ENCODE measurements around the gene IL1A. TPM values are rescaled to one million over a fixed set of nuclear protein-coding genes. Genes with fewer than 3 reads are reported as not detected.

Gene IL1A
- total RNA-seq, 1 donor from 2014 or later = not detected

DNA sequence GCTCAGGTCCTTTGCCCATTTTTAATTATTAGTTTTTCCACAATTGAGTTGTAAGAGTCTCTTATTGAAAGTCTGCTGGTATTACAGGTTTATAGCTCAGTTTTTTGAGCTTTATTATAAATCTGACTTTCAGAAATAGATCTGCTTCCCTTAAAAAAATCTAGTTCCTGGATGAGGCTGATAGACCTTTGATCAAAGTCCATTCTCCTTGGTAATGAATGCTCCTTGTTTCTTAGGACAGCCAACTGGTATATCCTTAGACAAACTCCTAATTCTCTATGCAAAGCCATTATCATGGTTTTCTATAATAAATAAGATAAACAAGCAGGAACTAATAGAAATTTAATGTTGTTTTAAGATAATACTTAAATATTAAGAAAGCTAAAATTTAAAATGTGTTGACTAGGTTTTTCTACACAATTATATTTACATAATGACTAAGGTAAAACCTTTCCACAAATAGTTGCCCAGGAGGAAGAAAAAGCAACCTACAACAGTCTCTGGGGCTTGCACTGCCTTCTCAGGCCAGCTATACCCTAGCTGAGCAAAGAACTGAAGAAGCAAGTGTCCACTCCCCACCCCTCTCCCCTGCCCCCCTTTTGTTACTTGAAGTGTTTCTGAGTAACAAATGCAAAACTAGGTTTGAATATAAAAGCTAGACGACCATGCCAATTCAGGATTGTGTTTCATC, 46.6 kb downstream of the IL1A start:
- DNase-seq (no peak), ATAC-seq (ENCODE audit: poor library complexity) (no peak)
- intact Hi-C loops (cut with DNase I) = no loop called here

DNA sequence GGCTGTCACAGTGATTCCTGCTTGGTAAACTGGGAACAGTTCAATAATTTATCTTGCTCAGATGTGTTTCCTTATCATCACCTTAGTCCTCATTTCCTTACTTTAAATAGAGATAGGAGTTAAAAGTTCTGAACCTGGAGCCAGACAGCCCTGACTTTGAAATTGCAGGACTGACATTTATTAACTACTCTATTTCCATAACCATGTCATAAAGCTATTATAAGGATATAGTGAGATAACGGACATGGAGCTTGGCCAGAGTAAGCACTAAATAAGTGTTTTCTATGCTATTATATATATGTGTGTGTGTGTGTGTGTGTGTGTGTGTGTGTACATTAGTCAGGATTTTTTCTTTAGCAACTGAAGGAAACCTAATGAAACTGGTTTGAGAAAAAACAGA, 50.4 kb downstream of the IL1A start:
- DNase-seq (no peak), ATAC-seq (ENCODE audit: poor library complexity) (no peak)
- intact Hi-C loops (cut with DNase I) = no loop called here

DNA sequence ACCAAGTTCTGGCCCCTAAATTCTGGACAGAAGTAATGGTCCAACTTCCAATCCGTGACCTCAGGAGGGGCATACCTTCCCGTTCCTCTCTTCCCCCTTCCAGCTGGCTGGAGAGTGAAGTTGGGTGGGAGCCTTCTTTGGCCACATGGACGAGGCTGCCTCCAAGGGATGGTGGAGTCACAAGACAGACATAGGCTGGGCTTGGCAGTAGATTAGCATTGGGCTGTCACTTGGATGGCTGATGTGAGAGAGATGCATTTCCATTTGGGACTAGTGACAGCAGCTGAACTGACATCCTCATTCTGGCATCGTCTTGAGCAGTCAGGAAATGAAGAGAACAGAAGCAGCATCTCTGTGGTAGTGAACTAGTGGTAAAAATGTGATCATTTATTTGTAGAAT, 50.8 kb downstream of the IL1A start:
- DNase-seq (no peak), ATAC-seq (ENCODE audit: poor library complexity) (no peak)
- intact Hi-C loops (cut with DNase I) = no loop called here

DNA sequence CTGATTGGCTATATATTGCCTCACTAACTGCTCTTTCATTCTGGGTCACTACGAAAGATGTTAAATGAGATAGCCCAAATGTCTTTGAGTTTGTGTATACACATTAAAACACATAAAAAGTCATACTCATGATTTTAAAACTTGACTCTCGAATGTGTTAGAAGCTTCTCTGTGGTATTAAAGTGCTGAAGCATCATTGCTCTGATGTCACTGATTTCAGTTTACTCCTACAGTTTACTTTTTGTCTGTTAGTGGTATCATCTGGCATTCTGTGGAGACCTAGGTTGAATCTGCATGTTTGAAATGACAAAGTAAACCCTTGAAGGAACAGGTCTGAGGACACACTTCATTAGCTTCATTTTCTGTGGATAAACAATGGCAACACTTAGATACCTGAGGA, 52.8 kb downstream of the IL1A start:
- DNase-seq (no peak), ATAC-seq (ENCODE audit: poor library complexity) (no peak)
- intact Hi-C loops (cut with DNase I) = no loop called here

DNA sequence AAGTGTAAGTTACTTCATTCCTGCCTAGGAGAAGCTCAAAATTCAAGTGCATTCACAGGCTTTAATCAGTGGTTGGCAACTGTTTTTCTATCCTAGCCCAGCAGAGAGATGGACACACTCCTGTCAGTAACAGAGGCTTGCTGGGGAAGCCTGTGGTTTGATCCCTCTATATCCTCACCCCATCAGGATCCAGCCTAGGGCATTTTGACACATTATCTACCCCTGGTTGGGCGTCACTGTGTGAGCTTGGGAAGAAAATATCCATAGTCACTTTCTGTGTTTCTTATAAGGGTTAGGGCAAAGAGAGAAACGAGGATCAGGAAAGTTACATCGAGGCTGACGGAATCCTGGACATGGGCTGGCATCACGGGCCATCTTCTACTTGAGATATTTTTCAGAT, 53.5 kb downstream of the IL1A start:
- no peak for DNase-seq
- no peak for ATAC-seq (ENCODE audit: poor library complexity)
- intact Hi-C loops (cut with DNase I) = no loop called here

GRCh38 chr2:112730216-112730615, 54.1 kb downstream of the IL1A start:
- intact Hi-C loops (cut with DNase I) = no loop called here
- DNase-seq = no peak
- ATAC-seq (ENCODE audit: poor library complexity) = no peak

GRCh38 chr2:112728378-112729175, 55.7 kb downstream of the IL1A start:
- ATAC-seq (ENCODE audit: poor library complexity) (no peak), DNase-seq (no peak)
- intact Hi-C loops (cut with DNase I) = loop anchor here (5.0 kb wide), 1 partner anchor 101 kb away; no protein-coding TSS in a partner anchor

GRCh38 chr2:112728029-112728362, 56.3 kb downstream of the IL1A start:
- intact Hi-C loops (cut with DNase I) = loop anchor here (5.0 kb wide), 1 partner anchor 101 kb away; no protein-coding TSS in a partner anchor
- ATAC-seq (ENCODE audit: poor library complexity) = no peak
- no peak for DNase-seq

DNA sequence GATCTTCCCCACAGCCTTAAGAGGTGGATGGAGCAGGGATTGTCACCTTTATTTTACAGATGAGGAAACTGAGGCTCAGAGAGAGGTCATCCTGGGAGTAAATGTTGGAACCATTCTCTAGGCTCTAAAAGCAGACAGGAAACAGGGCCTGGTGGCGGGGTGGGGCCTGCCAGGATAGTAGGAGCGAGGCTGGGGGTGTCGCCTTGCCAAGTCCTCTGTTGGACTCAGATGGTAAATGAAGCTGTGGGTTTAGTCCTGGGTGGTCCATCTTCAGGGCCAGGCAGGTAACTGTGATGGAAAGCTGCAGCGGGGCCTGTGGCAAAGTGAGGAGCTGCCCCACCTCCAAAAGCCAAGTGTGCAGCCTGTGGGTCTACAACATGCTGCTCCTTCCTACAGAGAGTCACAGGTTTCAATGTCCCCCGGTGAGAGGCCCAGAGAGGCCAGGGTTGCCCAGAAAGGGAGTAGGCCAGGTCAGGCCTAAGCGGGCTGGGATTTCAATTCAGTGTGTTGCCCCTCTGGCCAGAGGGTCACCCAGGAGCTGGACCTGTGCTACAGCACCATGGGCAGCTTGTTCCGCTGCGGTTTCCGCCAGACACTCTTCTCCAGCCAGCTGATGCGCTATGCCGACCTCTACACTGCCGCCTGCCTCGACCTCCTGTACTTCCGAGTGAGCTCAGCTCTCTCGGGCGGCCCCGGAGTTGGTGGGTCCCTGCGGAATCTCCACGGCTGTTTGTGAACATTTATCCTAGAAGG, 56.8 kb downstream of the IL1A start:
- intact Hi-C loops (cut with DNase I) = loop anchor here (5.0 kb wide), 1 partner anchor 100 kb away; no protein-coding TSS in a partner anchor
- DNase-seq (no peak), ATAC-seq (ENCODE audit: poor library complexity) (no peak)

DNA sequence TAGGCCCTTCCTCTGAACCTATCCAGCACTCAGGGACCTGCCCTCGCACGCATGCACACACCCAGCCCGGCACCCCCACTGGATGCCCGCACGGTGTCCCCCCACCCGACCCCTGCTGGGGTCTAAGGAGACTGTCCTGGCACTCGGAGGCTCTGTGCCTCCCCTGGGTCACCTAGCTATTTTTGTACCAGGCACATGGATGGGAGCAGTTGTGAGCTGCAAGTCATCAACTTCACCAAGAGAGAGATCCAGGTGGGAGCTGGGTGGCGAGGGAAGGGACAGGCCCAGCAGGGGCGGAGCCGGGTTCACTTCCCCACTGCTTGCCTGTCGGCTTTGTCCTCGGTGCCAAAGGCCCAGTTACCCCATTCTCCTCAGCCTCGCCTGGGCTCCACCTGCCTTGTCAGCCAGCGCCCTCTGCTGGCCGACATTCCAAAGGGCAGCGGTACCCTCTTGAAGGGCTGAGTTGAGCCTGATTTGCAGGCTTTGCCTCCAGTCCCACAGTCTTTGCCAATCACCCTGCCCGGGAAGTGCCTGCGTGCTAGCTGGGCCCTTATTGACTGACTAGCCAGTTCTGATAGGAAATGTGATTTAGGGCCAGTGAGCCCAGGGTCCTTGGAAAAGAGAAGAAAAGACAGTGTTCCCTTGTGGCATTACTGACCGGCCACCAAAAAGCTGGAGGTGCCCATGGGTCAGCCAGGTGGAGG, 57.7 kb downstream of the IL1A start:
- intact Hi-C loops (cut with DNase I) = loop anchor here (5.0 kb wide), 1 partner anchor 99 kb away; no protein-coding TSS in a partner anchor
- peak; percentile 94 for DNase-seq
- ATAC-seq (ENCODE audit: poor library complexity) = peak; percentile 97

- intact Hi-C loops (cut with DNase I) = loop anchor here (5.0 kb wide), 1 partner anchor 98 kb away; no protein-coding TSS in a partner anchor
- no peak for ATAC-seq (ENCODE audit: poor library complexity)
- DNase-seq = no peak
Measured at GRCh38 chr2:112725545-112726457, 58.5 kb downstream of the IL1A start.

GRCh38 chr2:112724591-112725525, 59.4 kb downstream of the IL1A start:
- DNase-seq = no peak
- no peak for ATAC-seq (ENCODE audit: poor library complexity)
- intact Hi-C loops (cut with DNase I) = loop anchor here (5.0 kb wide), 1 partner anchor 98 kb away; no protein-coding TSS in a partner anchor

DNA sequence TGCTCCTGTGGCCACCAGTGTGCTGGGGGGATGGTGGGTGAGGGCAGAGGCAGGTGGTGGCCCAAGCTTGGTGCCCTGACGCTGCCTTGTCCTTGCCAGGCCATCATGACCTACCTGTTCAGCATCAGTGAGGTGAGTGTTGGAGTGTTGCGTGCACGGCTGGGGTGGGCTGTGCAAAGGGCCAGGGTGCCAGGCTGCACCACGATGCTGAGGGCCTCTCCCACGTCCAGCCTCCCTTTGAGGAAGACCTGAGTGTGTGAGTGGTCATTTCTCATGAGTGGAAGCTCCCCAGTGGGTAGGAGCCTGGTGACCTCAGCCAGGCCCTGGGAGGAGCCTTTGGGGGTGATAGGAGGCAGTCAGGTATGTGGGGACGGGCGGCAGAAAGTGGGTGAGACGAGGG, 60.3 kb downstream of the IL1A start:
- intact Hi-C loops (cut with DNase I) = no loop called here

More for the DNA sequence above, 60.3 kb downstream of the IL1A start:
- ATAC-seq (ENCODE audit: poor library complexity) (no peak), DNase-seq (no peak)

Data from Right ventricle myocardium superior (tissue), 1 donor.